ENCODE results near the gene ALDH2.

GRCh38 chr12:111758120-111758561 is 8.6 kb upstream of the ALDH2 start:
- TF ChIP-seq CTCF (IDR thresholded peaks at IDR 0.05) (no peak), POLR2A (IDR thresholded peaks at IDR 0.05) (no peak)

Data from uterus (tissue), 2 donors.